Stomach (tissue), 9 donors: Measurements from ENCODE around the gene GLT6D1. TPM values are rescaled to one million over a fixed set of nuclear protein-coding genes. Genes with fewer than 3 reads are reported as not detected.
A peak's percentile ranks its signal among the peaks of the same experiment; 100 is the strongest.

Experiments
- DNase-seq, 2 donors: peaks; one replicate each; pipeline versions ENCODE4 v3.0.0 to v3.0.0-alpha.2; 2013 to 2019
- H3K27ac ChIP-seq, 5 donors: fragments of 200-600 bp in 4 of 5; sonication (generic) in 4 of 5; one replicate each; pipeline ENCODE4 v1.5.1; 2013 to 2019; ENCODE audit warnings: mild to moderate bottlenecking in 1 of 5, moderate library complexity in 1 of 5
- H3K27me3 ChIP-seq, 3 donors: fragments of 200-600 bp; sonication (generic); one replicate each; pipeline ENCODE4 v1.5.1; 2017 to 2019; ENCODE audit warnings: mixed run types in 1 of 3
- H3K36me3 ChIP-seq, 4 donors: fragments of 200-600 bp; sonication (generic); 1 replicate in 3 of 4; 2 replicates in 1 of 4; pipeline ENCODE4 v1.5.1; 2016 to 2019
- H3K4me1 ChIP-seq, 4 donors: fragments of 200-600 bp; sonication (generic); one replicate each; pipeline ENCODE4 v1.5.1; 2016 to 2019
- H3K4me3 ChIP-seq, 4 donors: fragments of 200-600 bp; sonication (generic) in 3 of 4; one replicate each; pipeline ENCODE4 v1.5.1; 2016 to 2019; ENCODE audit warnings: mild to moderate bottlenecking in 1 of 4
- H3K9me3 ChIP-seq, 4 donors: fragments of 200-600 bp; sonication (generic); one replicate each; pipeline ENCODE4 v1.5.1; 2016 to 2019
- CTCF ChIP-seq, 7 experiments: fragments of 450-650 bp in 4 of 7; fragments of 200-600 bp in 3 of 7; sonication (generic) in 3 of 7; IDR thresholded peaks; one replicate each; pipeline ENCODE4 v1.5.1; 2016 to 2019; ENCODE audit warnings: antibody characterized with exemption in 7 of 7, control low read depth in 2 of 7, mild to moderate bottlenecking in 1 of 7
- EP300 ChIP-seq: sonication (generic); formaldehyde crosslinking; IDR thresholded peaks from one replicate; pipeline ENCODE4 v1.6.1; 2017; ENCODE audit warnings: antibody characterized with exemption
- POLR2A ChIP-seq, 4 donors: fragments of 450-650 bp; IDR thresholded peaks; one replicate each; pipeline ENCODE4 v1.6.1; 2016; ENCODE audit warnings: antibody characterized with exemption in 4 of 4, control low read depth in 2 of 4, mild to moderate bottlenecking in 1 of 4, moderate library complexity in 1 of 4
- POLR2AphosphoS5 ChIP-seq, 3 donors: sonication (generic); formaldehyde crosslinking; IDR thresholded peaks; one replicate each; pipeline ENCODE4 v1.6.1; 2016; ENCODE audit warnings: antibody characterized with exemption in 3 of 3
- WGBS, 5 donors: extraction: QIAGEN DNeasy Blood & Tissue Kit in 3 of 5; methylation state at CpG; one replicate each; pipeline versions ENCODE4 v1.1.5 to v1.1.7; 2013 to 2018; 5-methylcytosine and 5-hydroxymethylcytosine counted together
- intact Hi-C: fragments of 100-400 bp; cut with DNase I; formaldehyde crosslinking; loops from one replicate; pipeline ENCODE4 v1.15.1; 2023; ENCODE audit warnings: low total_unique reads
- polyA plus RNA-seq, 3 donors: library from polyadenylated mRNA; stranded (reverse); fragments of 200-250 nt; gene quantifications; one replicate each; pipeline ENCODE4 v1.2.3, GENCODE V29; 2013
- total RNA-seq, 5 donors: library from RNA; depleted of rRNA; stranded (reverse); fragments of >200 nt; gene quantifications; one replicate each; pipeline versions ENCODE4 v1.1.0 to v1.2.3, GENCODE V29; 2014 to 2016
- donor health status: healthy with polysubstance abuse.
- donor health status: Bipolar disorder and iron deficiency.
- donor health status: healthy.

GLT6D1 gene
- total and polyA plus RNA-seq, 8 donors: not detected

DNA sequence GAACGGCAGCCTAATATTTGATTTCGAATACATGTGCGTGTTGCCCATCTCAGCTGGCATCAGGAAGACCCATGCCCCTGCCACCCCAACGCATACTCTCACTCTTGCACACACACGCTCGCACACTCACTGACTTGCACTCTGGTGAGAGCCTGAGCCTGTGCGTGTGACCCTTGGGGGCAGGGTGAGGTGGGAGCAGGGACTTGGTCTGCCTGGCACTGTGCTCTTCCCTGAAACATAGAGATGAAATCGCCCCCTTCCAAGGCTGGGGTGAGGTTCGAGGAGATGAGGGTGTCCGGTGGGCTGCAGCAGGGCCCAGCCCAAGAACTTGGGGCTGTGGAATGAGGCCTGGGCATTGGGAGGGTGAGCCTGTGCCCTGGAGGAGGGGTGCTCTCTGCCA lies 24.9 kb upstream of the GLT6D1 start:
- H3K27ac ChIP-seq: no peak overlapping the region
- H3K36me3 ChIP-seq: no peaks in the 10 kb centered on the region
- TF ChIP-seq CTCF (IDR thresholded peaks at IDR 0.05) (no peak), POLR2A (IDR thresholded peaks at IDR 0.05) (no peak), EP300 (no peak)
- H3K4me1 ChIP-seq: no peaks in the 10 kb centered on the region
- peaks cover 0 to 58% (median 0%) of the 10 kb centered on the region in 3 donors for H3K27me3 ChIP-seq
- WGBS, 5 donors: 82 to 90% (median 85%) methylated on average over 7 to 10 of the region's 10 CpGs
- intact Hi-C loops: no loop called here
- H3K4me3 ChIP-seq: no peak overlapping the region
- DNase-seq: no peak
- peaks cover 0 to 10% (median 0%) of the 10 kb centered on the region in 4 donors for H3K9me3 ChIP-seq

DNA sequence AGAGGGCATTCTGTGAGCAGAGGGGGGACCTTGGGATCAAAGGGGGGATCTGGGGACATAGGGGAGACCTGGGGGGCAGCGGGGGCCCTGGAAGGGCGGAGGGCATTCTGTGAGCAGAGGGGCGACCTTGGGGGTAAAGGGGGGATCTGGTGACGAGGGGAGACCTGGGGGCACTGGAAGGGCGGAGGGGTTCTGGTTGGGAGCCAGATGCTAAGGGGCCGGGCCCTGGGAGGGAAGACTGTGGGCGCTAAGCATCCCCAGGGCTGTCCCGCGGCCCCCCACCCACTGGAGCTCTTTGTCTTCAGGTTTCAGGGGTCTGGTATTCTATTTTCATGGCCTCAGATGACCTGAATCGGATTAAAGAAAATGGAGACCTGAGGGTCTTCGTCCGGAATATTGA lies 24.5 kb upstream of the GLT6D1 start:
- intact Hi-C loops: no loop called here
- 71 to 88% (median 81%) methylated on average over 9 to 12 of the region's 12 CpGs for WGBS, 5 donors

GRCh38 chr9:135663451-135663770 lies 24.1 kb upstream of the GLT6D1 start:
- peaks cover 0 to 58% (median 0%) of the 10 kb centered on the region in 3 donors for H3K27me3 ChIP-seq
- 45 to 56% (median 50%) methylated on average over 3 of the region's 3 CpGs for WGBS, 5 donors
- H3K9me3 ChIP-seq: peaks cover 0 to 1% (median 0%) of the 10 kb centered on the region in 4 donors
- no peaks in the 10 kb centered on the region for H3K36me3 ChIP-seq
- DNase-seq: no peak
- H3K27ac ChIP-seq: no peak overlapping the region
- H3K4me3 ChIP-seq: no peak overlapping the region
- TF ChIP-seq EP300 (no peak), POLR2A (IDR thresholded peaks at IDR 0.05) (no peak), POLR2AphosphoS5 (IDR thresholded peaks at IDR 0.05) (no peak), CTCF (IDR thresholded peaks at IDR 0.05) (no peak)
- no peaks in the 10 kb centered on the region for H3K4me1 ChIP-seq
- intact Hi-C loops: no loop called here

More for the DNA sequence above, 24.5 kb upstream of the GLT6D1 start:
- Histone ChIP-seq H3K9me3 (peaks cover 0 to 6% (median 0%) of the 10 kb centered on the region in 4 donors), H3K27me3 (peaks cover 0 to 58% (median 0%) of the 10 kb centered on the region in 3 donors), H3K4me3 (no peak overlapping the region), H3K27ac (no peak overlapping the region), H3K36me3 (no peaks in the 10 kb centered on the region), H3K4me1 (no peaks in the 10 kb centered on the region)
- no peak for TF ChIP-seq POLR2A (IDR thresholded peaks at IDR 0.05)
- TF ChIP-seq EP300: no peak
- no peak for DNase-seq

- Histone ChIP-seq H3K4me1 (no peaks in the 10 kb centered on the region), H3K4me3 (no peak within 1 kb of the TSS), H3K27me3 (peaks cover 0 to 58% (median 0%) of the 10 kb centered on the region in 3 donors), H3K27ac (no peak within 1 kb of the TSS), H3K9me3 (no peaks in the 10 kb centered on the region), H3K36me3 (no peaks in the 10 kb centered on the region)
- no peak for TF ChIP-seq POLR2AphosphoS5 (IDR thresholded peaks at IDR 0.05)
- TF ChIP-seq CTCF (IDR thresholded peaks at IDR 0.05): no peak
- no peak for TF ChIP-seq EP300
- TF ChIP-seq POLR2A (IDR thresholded peaks at IDR 0.05): no peak
- intact Hi-C loops: no loop called here
- WGBS, 5 donors: 38 to 60% (median 56%) methylated on average over 14 to 25 of the region's 25 CpGs
- peak in 1 of 2 donors; percentile 52 for DNase-seq
Observed at GRCh38 chr9:135662758-135663450, 23.6 kb upstream of the GLT6D1 start, which contains the start of gene LCN9. Gene LCN9 (plus strand): TSS chr9:135663309. CDS start chr9:135663322, 13 bp downstream.
